Liver (tissue), 9 donors: Measurements from ENCODE around the gene RPS2. TPM values are rescaled to one million over a fixed set of nuclear protein-coding genes. Genes with fewer than 3 reads are reported as not detected.

Experiments
- DNase-seq: peaks from one replicate; pipeline ENCODE4 v3.0.0-alpha.2; 2017; ENCODE audit warnings: low spot score
- H3K27ac ChIP-seq, 2 donors: one replicate each; pipeline ENCODE4 v1.7.0; 2013; ENCODE audit warnings: inconsistent platforms in 2 of 2, low read length in 2 of 2, control low read depth in 1 of 2, low read depth in 1 of 2, mild to moderate bottlenecking in 1 of 2
- H3K27me3 ChIP-seq, 4 donors: one replicate each; pipeline versions ENCODE4 v1.6.1 to v1.7.0; 2013; ENCODE audit warnings: low read length in 3 of 4, inconsistent platforms in 1 of 4, mild to moderate bottlenecking in 1 of 4, moderate library complexity in 1 of 4; ENCODE audit not compliant: control insufficient read depth in 4 of 4, insufficient read depth in 4 of 4
- H3K36me3 ChIP-seq, 4 donors: one replicate each; pipeline versions ENCODE4 v1.6.1 to v1.7.0; 2013; ENCODE audit warnings: low read length in 3 of 4, mild to moderate bottlenecking in 3 of 4, low read depth in 1 of 4, moderate library complexity in 1 of 4; ENCODE audit not compliant: control insufficient read depth in 4 of 4, insufficient read depth in 3 of 4
- H3K4me1 ChIP-seq, 4 donors: one replicate each; pipeline versions ENCODE4 v1.6.1 to v1.7.0; 2013; ENCODE audit warnings: low read length in 3 of 4, mild to moderate bottlenecking in 3 of 4, moderate library complexity in 1 of 4; ENCODE audit not compliant: control insufficient read depth in 4 of 4, insufficient read depth in 4 of 4
- H3K4me3 ChIP-seq, 3 donors: one replicate each; pipeline versions ENCODE4 v1.6.1 to v1.7.0; 2013; ENCODE audit warnings: low read length in 3 of 3, control low read depth in 1 of 3, low read depth in 1 of 3, mild to moderate bottlenecking in 1 of 3
- H3K9ac ChIP-seq, 2 donors: one replicate each; pipeline ENCODE4 v1.7.0; 2013; ENCODE audit warnings: low read length in 2 of 2, mild to moderate bottlenecking in 2 of 2, moderate library complexity in 2 of 2, control low read depth in 1 of 2, low read depth in 1 of 2
- H3K9me3 ChIP-seq, 4 donors: one replicate each; pipeline versions ENCODE4 v1.6.1 to v1.7.0; 2013; ENCODE audit warnings: low read length in 3 of 4; ENCODE audit not compliant: control insufficient read depth in 4 of 4
- CTCF ChIP-seq: fragments of 150-350 bp; IDR thresholded peaks from 2 replicates; pipeline ENCODE4 v1.5.1; 2017; ENCODE audit warnings: improper control_type of control experiment, low read depth, low read length; ENCODE audit not compliant: missing input control
- EGR1 ChIP-seq, 2 donors: IDR thresholded peaks; 2 replicates each; pipeline ENCODE4 v1.6.1; 2016 to 2018; ENCODE audit warnings: antibody characterized with exemption in 2 of 2, low read depth in 2 of 2
- FOXA1 ChIP-seq: IDR thresholded peaks from 2 replicates; pipeline ENCODE4 v1.6.1; 2016; ENCODE audit warnings: antibody characterized with exemption
- FOXA2 ChIP-seq: IDR thresholded peaks from 2 replicates; pipeline ENCODE4 v1.6.1; 2016; ENCODE audit warnings: antibody characterized with exemption
- GABPA ChIP-seq, 2 donors: IDR thresholded peaks in 1 of 2; conservative IDR thresholded peaks in 1 of 2; 2 replicates each; pipeline ENCODE4 v1.6.1; 2016; ENCODE audit warnings: antibody characterized with exemption in 2 of 2, mild to moderate bottlenecking in 1 of 2, moderate library complexity in 1 of 2
- HNF4A ChIP-seq, 2 donors: conservative IDR thresholded peaks; 2 replicates each; pipeline ENCODE4 v1.6.1; 2016; ENCODE audit warnings: antibody characterized with exemption in 2 of 2, mild to moderate bottlenecking in 2 of 2
- JUND ChIP-seq, 2 donors: IDR thresholded peaks; 2 replicates each; pipeline ENCODE4 v1.6.1; 2016; ENCODE audit warnings: antibody characterized with exemption in 2 of 2
- MAX ChIP-seq: IDR thresholded peaks from 2 replicates; pipeline ENCODE4 v1.6.1; 2016; ENCODE audit warnings: antibody characterized with exemption
- NR2F2 ChIP-seq: IDR thresholded peaks from 2 replicates; pipeline ENCODE4 v1.6.1; 2016; ENCODE audit warnings: antibody characterized with exemption
- REST ChIP-seq: IDR thresholded peaks from 2 replicates; pipeline ENCODE4 v1.6.1; 2016; ENCODE audit warnings: antibody characterized with exemption, mild to moderate bottlenecking
- RXRA ChIP-seq, 2 donors: IDR thresholded peaks; 2 replicates each; pipeline ENCODE4 v1.6.1; 2017 to 2018; ENCODE audit warnings: antibody characterized with exemption in 2 of 2, mild to moderate bottlenecking in 1 of 2
- YY1 ChIP-seq: IDR thresholded peaks from 2 replicates; pipeline ENCODE4 v1.6.1; 2016; ENCODE audit warnings: antibody characterized with exemption, mild to moderate bottlenecking
- WGBS: extraction: QIAGEN DNeasy Blood & Tissue Kit; methylation state at CpG from one replicate; pipeline ENCODE4 v1.1.7; 2013; 5-methylcytosine and 5-hydroxymethylcytosine counted together
- polyA plus RNA-seq, 2 donors: library from polyadenylated mRNA; stranded (reverse) in 1 of 2; unstranded in 1 of 2; fragments of 200-250 nt in 1 of 2; fragments of >200 nt in 1 of 2; fragmentation: Nextera tagmentation in 1 of 2; extraction: Ambion mirVana in 1 of 2; gene quantifications; one replicate each; pipeline versions ENCODE4 v1.2.1 to v1.2.3, GENCODE V29; 2013 to 2015
- total RNA-seq, 2 donors: library from RNA; depleted of rRNA; stranded (reverse); fragments of >200 nt; gene quantifications; one replicate each; pipeline ENCODE4 v1.2.3, GENCODE V29; 2014
- donor health status: healthy.
- donor health status: healthy.
- donor health status: healthy.
- donor health status: healthy.
- donor health status: healthy.

Gene RPS2
- total and polyA plus RNA-seq, 4 donors = 524 to 1,440 (median 940) TPM

GRCh38 chr16:1917056-1917664 lies 47.5 kb downstream of the RPS2 start:
- 9% methylated on average over 22 of the region's 22 CpGs for WGBS
- DNase-seq = no peak
- TF ChIP-seq YY1 (no peak), RXRA (IDR thresholded peaks at IDR 0.05) (no peak), EGR1 (IDR thresholded peaks at IDR 0.05; ENCODE audit: low read depth in 2 of 2) (no peak), HNF4A (conservative IDR thresholded peaks at IDR 0.05) (no peak), CTCF (no peak)
- H3K9me3 ChIP-seq = no peaks in the 10 kb centered on the region
- no peaks in the 10 kb centered on the region for H3K36me3 ChIP-seq
- no peak overlapping the region for H3K27ac ChIP-seq
- no peak overlapping the region for H3K9ac ChIP-seq
- H3K4me3 ChIP-seq = no peak overlapping the region
- peaks cover 0 to 14% (median 5%) of the 10 kb centered on the region in 4 donors for H3K4me1 ChIP-seq
- peaks cover 11 to 12% (median 11%) of the 10 kb centered on the region in 4 donors for H3K27me3 ChIP-seq

GRCh38 chr16:1916640-1916990 lies 48.0 kb downstream of the RPS2 start:
- H3K4me3 ChIP-seq = no peak overlapping the region
- no peaks in the 10 kb centered on the region for H3K9me3 ChIP-seq
- no peak for TF ChIP-seq JUND (IDR thresholded peaks at IDR 0.05)
- no peak for TF ChIP-seq FOXA1
- no peak for TF ChIP-seq RXRA (IDR thresholded peaks at IDR 0.05)
- TF ChIP-seq NR2F2 = no peak
- no peak for TF ChIP-seq REST
- TF ChIP-seq YY1 = no peak
- no peak for TF ChIP-seq GABPA (IDR thresholded peaks at IDR 0.05 in 1 of 2, conservative IDR thresholded peaks at IDR 0.05 in 1 of 2)
- no peak for TF ChIP-seq MAX
- TF ChIP-seq FOXA2 = no peak
- DNase-seq = no peak
- no peaks in the 10 kb centered on the region for H3K36me3 ChIP-seq
- H3K4me1 ChIP-seq = peaks cover 0 to 14% (median 5%) of the 10 kb centered on the region in 4 donors
- H3K27me3 ChIP-seq = peaks cover 11 to 12% (median 11%) of the 10 kb centered on the region in 4 donors
- no peak overlapping the region for H3K27ac ChIP-seq
- no peak overlapping the region for H3K9ac ChIP-seq
- WGBS = 24% methylated on average over 5 of the region's 5 CpGs
